Measurements from ENCODE around the gene DSTN.

- no peak for TF ChIP-seq CTCF (IDR thresholded peaks at IDR 0.05)
- no peak for TF ChIP-seq EP300 (IDR thresholded peaks at IDR 0.05)
- TF ChIP-seq POLR2AphosphoS5 (IDR thresholded peaks at IDR 0.05) = no peak
Measured at GRCh38 chr20:17576215-17576614, 6.3 kb downstream of the DSTN start.

Measured in gastroesophageal sphincter (tissue), 3 donors.